22Rv1 (cell line): ENCODE data around the gene FCGR1A.
"Not testable (repeated sequence)": the region's sequence is repeated elsewhere in the genome, so short reads cannot be mapped to it uniquely, and the experiment has no call there.

Experiments used
- CTCF ChIP-seq: fragments of 450-650 bp; IDR thresholded peaks from 2 replicates; pipeline ENCODE4 v1.5.1; 2017; ENCODE audit warnings: mild to moderate bottlenecking
- ZFX ChIP-seq: fragments of 450-650 bp; IDR thresholded peaks from 2 replicates; pipeline ENCODE4 v1.6.1; 2017; ENCODE audit warnings: antibody characterized with exemption, borderline replicate concordance

DNA sequence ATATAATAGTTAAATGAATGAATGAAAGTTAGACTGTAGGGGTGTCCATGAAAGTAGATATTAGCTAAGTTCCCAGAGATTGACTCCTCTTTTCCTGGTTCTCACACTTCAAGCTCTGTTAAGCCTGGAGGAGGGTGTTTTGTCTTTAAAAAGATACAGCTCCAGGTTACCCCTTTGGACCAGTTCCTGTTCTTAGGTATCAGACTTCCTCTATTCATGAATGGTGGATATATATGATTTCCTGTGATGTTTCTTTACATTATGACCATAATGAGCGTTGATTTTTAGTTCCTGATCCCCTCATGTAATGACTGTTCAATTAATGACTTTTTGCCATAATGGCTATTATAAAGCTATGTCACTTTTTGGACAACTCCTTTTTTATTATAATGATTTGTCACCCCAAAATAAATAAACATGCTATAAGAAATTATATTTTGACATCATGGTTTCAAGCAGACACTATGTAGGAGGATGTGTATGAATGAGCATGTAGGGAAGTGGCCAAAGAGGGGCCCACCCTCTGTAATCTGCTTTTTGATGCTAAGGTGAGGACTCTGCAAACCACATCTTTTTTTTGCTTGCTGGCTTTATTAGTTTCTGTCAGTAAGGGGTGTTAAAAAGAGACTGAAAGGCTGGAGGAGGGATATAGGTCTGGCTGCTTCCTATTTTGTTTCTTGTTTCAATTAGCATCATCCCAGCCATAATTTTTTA lies 18.2 kb upstream of the FCGR1A start:
- TF ChIP-seq CTCF, ZFX: not testable (repeated sequence)
